Keratinocyte (primary cell): ENCODE measurements around the gene RGS6. TPM values are rescaled to one million over a fixed set of nuclear protein-coding genes. Genes with fewer than 3 reads are reported as not detected.

Experiments
- DNase-seq: peaks from one replicate; pipeline ENCODE4 v3.0.0-alpha.2; 2011; ENCODE audit warnings: low read depth, missing footprints, low spot score
- FAIRE-seq: peaks from 2 replicates; lab custom pipeline; 2011; peaks lifted over from hg19 to GRCh38; lab: Jason Lieb, UNC
- H2AFZ ChIP-seq: 2 replicates; pipeline ENCODE4 v1.6.0; 2012; ENCODE audit warnings: low read length, control low read depth, inconsistent platforms; ENCODE audit not compliant: control insufficient read depth
- H3K27ac ChIP-seq: 2 replicates; pipeline ENCODE4 v1.5.1; 2011; ENCODE audit warnings: low read length; ENCODE audit not compliant: control insufficient read depth, insufficient read depth
- H3K27me3 ChIP-seq: 3 replicates; pipeline ENCODE4 v1.6.0; 2011; ENCODE audit warnings: low read length; ENCODE audit not compliant: control insufficient read depth, insufficient read depth; ENCODE audit errors: extremely low read depth
- H3K36me3 ChIP-seq, 2 experiments: 2 replicates in 1 of 2; 3 replicates in 1 of 2; pipeline ENCODE4 v1.5.1; 2011; ENCODE audit warnings: low read length in 2 of 2, mild to moderate bottlenecking in 1 of 2; ENCODE audit not compliant: control insufficient read depth in 2 of 2, insufficient read depth in 2 of 2; ENCODE audit errors: extremely low read depth in 1 of 2
- H3K4me1 ChIP-seq: 3 replicates; pipeline ENCODE4 v1.5.1; 2011; ENCODE audit warnings: low read length; ENCODE audit not compliant: control insufficient read depth, insufficient read depth; ENCODE audit errors: extremely low read depth
- H3K4me2 ChIP-seq: 3 replicates; pipeline ENCODE4 v1.6.0; 2011; ENCODE audit warnings: low read depth, low read length; ENCODE audit not compliant: control insufficient read depth, insufficient read depth; ENCODE audit errors: extremely low read depth
- H3K4me3 ChIP-seq, 3 experiments: fragments of 200-600 bp in 1 of 3; sonication (generic) in 1 of 3; 2 replicates in 2 of 3; 3 replicates in 1 of 3; pipeline ENCODE4 v1.5.1; 2011 to 2016; ENCODE audit warnings: low read length in 3 of 3, mild to moderate bottlenecking in 3 of 3, control low read depth in 2 of 3, inconsistent platforms in 1 of 3, low read depth in 1 of 3, mixed read lengths in 1 of 3, mixed run types in 1 of 3, moderate library complexity in 1 of 3; ENCODE audit not compliant: control insufficient read depth in 2 of 3, insufficient read depth in 2 of 3; ENCODE audit errors: extremely low read depth in 1 of 3
- H3K79me2 ChIP-seq: 2 replicates; pipeline ENCODE4 v1.6.0; 2012; ENCODE audit warnings: low read length; ENCODE audit not compliant: control insufficient read depth, insufficient read depth
- H3K9ac ChIP-seq: 3 replicates; pipeline ENCODE4 v1.6.0; 2011; ENCODE audit warnings: low read length; ENCODE audit not compliant: control insufficient read depth, insufficient read depth; ENCODE audit errors: extremely low read depth
- H3K9me1 ChIP-seq: 3 replicates; pipeline ENCODE4 v1.6.0; 2011; ENCODE audit warnings: low read length; ENCODE audit not compliant: control insufficient read depth, insufficient read depth; ENCODE audit errors: extremely low read depth
- H3K9me3 ChIP-seq: 2 replicates; pipeline ENCODE4 v1.5.1; 2012; ENCODE audit warnings: low read depth, low read length; ENCODE audit not compliant: control insufficient read depth
- H4K20me1 ChIP-seq: 3 replicates; pipeline ENCODE4 v1.6.0; 2011; ENCODE audit warnings: low read length; ENCODE audit not compliant: control insufficient read depth, insufficient read depth; ENCODE audit errors: extremely low read depth
- CTCF ChIP-seq, 3 experiments: IDR thresholded peaks in 1 of 3; conservative IDR thresholded peaks in 1 of 3; optimal IDR thresholded peaks in 1 of 3; 2 replicates in 2 of 3; 3 replicates in 1 of 3; pipeline versions ENCODE3 to v1.5.1; 2011; ENCODE audit warnings: low read length in 3 of 3, mild to moderate bottlenecking in 3 of 3, moderate library complexity in 2 of 3, control low read depth in 1 of 3, inconsistent platforms in 1 of 3; ENCODE audit not compliant: insufficient read depth in 2 of 3; ENCODE audit errors: extremely low read depth in 1 of 3
- EZH2 ChIP-seq: IDR thresholded peaks from one replicate; pipeline ENCODE4 v1.6.1; 2012; ENCODE audit warnings: inconsistent platforms, mild to moderate bottlenecking, low read length, moderate library complexity
- dilution Hi-C: fragments of 300-500 bp; cut with MboI; formaldehyde crosslinking; loops from one replicate; pipeline ENCODE4 v1.7.0; 2020; ENCODE audit warnings: low sequenced_read_pairs; ENCODE audit not compliant: extremely low pct_ligation_motif_present
- polyA plus RNA-seq, 5 experiments: library from polyadenylated mRNA; depleted of rRNA in 3 of 5; stranded (reverse) in 3 of 5; stranded (forward) in 1 of 5; unstranded in 1 of 5; fragments of >200 nt; gene quantifications; 1 replicate in 1 of 5; 2 replicates in 3 of 5; 3 replicates in 1 of 5; pipeline versions ENCODE4 v1.2.1 to v1.2.3, GENCODE V29; 2011 to 2012; ENCODE audit warnings: missing spikeins in 2 of 5, low read depth in 1 of 5, low replicate concordance in 1 of 5

RGS6 gene
- polyA plus RNA-seq, 1 donor (not counting 4 experiments of a cell fraction or from before 2014, with no cell fraction given), result not detected

- no peaks in the 10 kb centered on the region for H3K9me1 ChIP-seq
- H3K9ac ChIP-seq, result no peak overlapping the region
- H3K27me3 ChIP-seq, result no peaks in the 10 kb centered on the region
- no peak overlapping the region for H3K4me3 ChIP-seq
- DNase-seq (no peak), FAIRE-seq (no peak)
- H3K4me1 ChIP-seq, result no peaks in the 10 kb centered on the region
- H2AFZ ChIP-seq, result no peak overlapping the region
- H3K4me2 ChIP-seq, result no peak overlapping the region
- no peaks in the 10 kb centered on the region for H3K36me3 ChIP-seq
- TF ChIP-seq CTCF (optimal IDR thresholded peaks at IDR 0.05 in 1 of 3, IDR thresholded peaks at IDR 0.05 in 1 of 3, conservative IDR thresholded peaks at IDR 0.05 in 1 of 3; ENCODE audit: extremely low read depth in 1 of 3, insufficient read depth in 2 of 3, low read length in 3 of 3), result no peak
- no peak for TF ChIP-seq EZH2
- H3K9me3 ChIP-seq, result peaks cover 2% of the 10 kb centered on the region
- dilution Hi-C loops, result no loop called here
- H3K27ac ChIP-seq, result no peak overlapping the region
- H4K20me1 ChIP-seq, result no peaks in the 10 kb centered on the region
- no peaks in the 10 kb centered on the region for H3K79me2 ChIP-seq
Measured at GRCh38 chr14:72196237-72197015, 264.2 kb downstream of the RGS6 start.

- Histone ChIP-seq H3K4me1 (no peaks in the 10 kb centered on the region), H2AFZ (no peak overlapping the region), H3K79me2 (no peaks in the 10 kb centered on the region), H3K9ac (no peak overlapping the region), H3K4me3 (no peak overlapping the region), H3K27me3 (no peaks in the 10 kb centered on the region), H3K9me1 (no peaks in the 10 kb centered on the region), H4K20me1 (no peaks in the 10 kb centered on the region), H3K4me2 (no peak overlapping the region), H3K9me3 (no peaks in the 10 kb centered on the region), H3K36me3 (no peaks in the 10 kb centered on the region), H3K27ac (no peak overlapping the region)
- no peak for TF ChIP-seq EZH2
- TF ChIP-seq CTCF (optimal IDR thresholded peaks at IDR 0.05 in 1 of 3, IDR thresholded peaks at IDR 0.05 in 1 of 3, conservative IDR thresholded peaks at IDR 0.05 in 1 of 3; ENCODE audit: extremely low read depth in 1 of 3, insufficient read depth in 2 of 3, low read length in 3 of 3), result no peak
- FAIRE-seq (no peak), DNase-seq (no peak)
- dilution Hi-C loops, result no loop called here
Measured at GRCh38 chr14:72201645-72202044, 269.4 kb downstream of the RGS6 start.
